Heart right ventricle (tissue), 16 donors: Measurements from ENCODE around the gene BRAT1. TPM values are rescaled to one million over a fixed set of nuclear protein-coding genes. Genes with fewer than 3 reads are reported as not detected.

Source experiments
- ATAC-seq, 8 donors: fragments of 200-7000 bp; cut with Tn5 transposase; one replicate each; pipeline ENCODE4 v1.9.1; 2020; ENCODE audit warnings: mild to moderate bottlenecking in 8 of 8, moderate library complexity in 8 of 8, moderate number of reproducible peaks in 1 of 8
- DNase-seq, 2 donors: peaks; one replicate each; pipeline ENCODE4 v3.0.0-alpha.2; 2020
- H3K27ac ChIP-seq, 10 donors: fragments of 200-600 bp; sonication (generic) in 2 of 10; one replicate each; pipeline versions ENCODE4 v1.5.0 to v1.8.0; 2020 to 2022; ENCODE audit warnings: mild to moderate bottlenecking in 3 of 10
- H3K27me3 ChIP-seq, 7 donors: fragments of 200-600 bp; one replicate each; pipeline ENCODE4 v1.8.0; 2021 to 2022; ENCODE audit warnings: mild to moderate bottlenecking in 2 of 7
- H3K36me3 ChIP-seq, 9 donors: fragments of 200-600 bp; sonication (generic) in 1 of 9; one replicate each; pipeline versions ENCODE4 v1.5.0 to v1.8.0; 2020 to 2022; ENCODE audit warnings: mild to moderate bottlenecking in 2 of 9
- H3K4me1 ChIP-seq, 9 donors: fragments of 200-600 bp; sonication (generic) in 1 of 9; one replicate each; pipeline versions ENCODE4 v1.5.0 to v1.8.0; 2020 to 2022; ENCODE audit warnings: mild to moderate bottlenecking in 4 of 9
- H3K4me3 ChIP-seq, 10 donors: fragments of 200-600 bp; sonication (generic) in 2 of 10; one replicate each; pipeline versions ENCODE4 v1.5.0 to v1.8.0; 2020 to 2022; ENCODE audit warnings: mild to moderate bottlenecking in 7 of 10, moderate library complexity in 2 of 10
- H3K9me3 ChIP-seq, 11 donors: fragments of 200-600 bp in 10 of 11; sonication (generic) in 2 of 11; one replicate each; pipeline versions ENCODE4 v1.5.0 to v1.8.0; 2013 to 2022; ENCODE audit warnings: mild to moderate bottlenecking in 2 of 11, control low read depth in 1 of 11, moderate library complexity in 1 of 11
- CTCF ChIP-seq, 9 donors: fragments of 200-600 bp; sonication (generic) in 2 of 9; IDR thresholded peaks; one replicate each; pipeline versions ENCODE4 v1.5.0 to v1.8.0; 2021 to 2022; ENCODE audit warnings: antibody characterized with exemption in 9 of 9, mild to moderate bottlenecking in 5 of 9, moderate library complexity in 1 of 9
- WGBS, 2 donors: extraction: QIAGEN DNeasy Blood & Tissue Kit; methylation state at CpG; one replicate each; pipeline ENCODE4 v1.1.7; 2013; ENCODE audit warnings: inconsistent platforms in 1 of 2; 5-methylcytosine and 5-hydroxymethylcytosine counted together
- intact Hi-C, 10 donors: fragments of 100-400 bp; cut with DNase I; formaldehyde crosslinking; loops; one replicate each; pipeline versions ENCODE4 v1.11.1 to v1.14.2; 2022
- polyA plus RNA-seq, 2 donors: library from polyadenylated mRNA; stranded (reverse); fragments of 200-250 nt; gene quantifications; one replicate each; pipeline ENCODE4 v1.2.3, GENCODE V29; 2013
- total RNA-seq, 10 donors: library from RNA; stranded (reverse); fragmentation: NEBNext Ultra II Directional in 3 of 10; extraction: Animal tissue kit (Norgen Biotek cat#: 25700) in 3 of 10; gene quantifications; one replicate each; pipeline versions ENCODE4 v1.2.1 to v1.2.4, GENCODE V29; 2021 to 2023
- donor health status: Arrhythmogenic right ventricular cardiomyopathy.
- donor health status: ischemic (EF 13 %, LVEDD 7.1; RV severe dilation, severe dysfunction).
- donor health status: healthy with polysubstance abuse.
- donor health status: DM: no; HTN: yes; CAD: no.
- donor health status: DM: no; HTN: no; CAD: no.
- donor health status: ischemic (EF 25% LVEDD 6.9; RV normal size, moderate dysfunction).
- donor health status: ischemic (EF 25% LVEDD 5.7; RV mildly dilated, moderate dysfunction).
- donor health status: healthy.
- donor health status: DM: yes; HTN: yes; CAD: no.
- donor health status: Ischemic cardiomyopathy.
- donor health status: ischemic (EF 35%, LVEDD 5.7; RV mildly dilated, moderate dysfunction).
- donor health status: nonischemic (EF 11% LVEDD 7.7; RV severe dilation, severe dysfunction).
- donor health status: DM: yes; HTN: yes; CAD: no.
- donor health status: PGD.
- donor health status: ischemic (EF 29% LVEDD 5.4; RV normal size, mild dysfunction).
- donor health status: nonischemic (EF 23%, LVEDD 6.1; RV moderate dilation, normal function).

BRAT1 gene
- total and polyA plus RNA-seq, 12 donors = 10.6 to 22.8 (median 13.9) TPM

DNA sequence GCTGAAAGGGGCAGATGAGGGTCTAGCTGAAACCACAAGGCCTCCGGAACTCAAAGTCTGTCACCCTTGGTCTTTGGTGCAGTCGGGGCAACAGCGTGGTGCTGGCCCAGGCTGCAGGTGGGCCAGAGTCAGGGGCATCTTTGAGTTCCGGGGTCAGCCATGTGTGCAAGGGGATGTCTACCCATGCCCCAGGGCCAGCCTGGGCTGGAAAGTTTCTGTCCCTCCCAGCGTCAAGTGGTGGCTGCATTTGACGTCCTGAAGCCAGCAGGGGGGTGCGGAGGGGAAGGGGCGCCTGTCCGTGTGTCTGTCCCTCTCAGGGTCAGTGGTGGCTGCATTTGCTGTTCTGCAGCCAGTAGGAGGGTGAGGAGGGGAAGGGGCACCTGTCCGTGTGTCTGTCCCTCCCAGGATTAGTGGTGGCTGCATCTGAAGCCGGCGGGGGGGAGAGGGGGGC, 638 bp downstream of the BRAT1 start:
- peaks cover 0 to 40% (median 2%) of the 10 kb centered on the region in 9 donors for H3K36me3 ChIP-seq
- intact Hi-C loops = loop anchor here in 6 of 10 donors (5.0 to 10.0 kb wide), 4 partner anchors 32 to 80 kb away; partner anchors contain the start of gene GRIFIN (in 6 of the 6)
- H3K4me3 ChIP-seq = peak overlapping the region; percentile 86 to 99 (median 92)
- peak overlapping the region in 9 of 10 donors; percentile 95 to 100 (median 100) for H3K27ac ChIP-seq
- DNase-seq (no peak), ATAC-seq (peak in 1 of 8 donors; percentile 1)
- H3K4me1 ChIP-seq = peaks cover 0 to 55% (median 36%) of the 10 kb centered on the region in 9 donors
- 8 to 10% methylated on average over 12 of the region's 12 CpGs for WGBS, 2 donors
- H3K9me3 ChIP-seq = no peaks in the 10 kb centered on the region
- no peaks in the 10 kb centered on the region for H3K27me3 ChIP-seq
- TF ChIP-seq CTCF (IDR thresholded peaks at IDR 0.05) = no peak

- H3K4me1 ChIP-seq = peaks cover 0 to 51% (median 33%) of the 10 kb centered on the region in 9 donors
- no peak for TF ChIP-seq CTCF (IDR thresholded peaks at IDR 0.05)
- DNase-seq = no peak
Measured at GRCh38 chr7:2553831-2554581, 1.3 kb downstream of the BRAT1 start.

GRCh38 chr7:2553108-2553507, 2.2 kb downstream of the BRAT1 start:
- intact Hi-C loops = loop anchor here in 5 of 10 donors (5.0 to 10.0 kb wide), 2 partner anchors 76 to 78 kb away; partner anchors contain the start of gene GRIFIN (in 5 of the 5)
- no peaks in the 10 kb centered on the region for H3K27me3 ChIP-seq
- H3K9me3 ChIP-seq = no peaks in the 10 kb centered on the region
- peaks cover 0 to 56% (median 14%) of the 10 kb centered on the region in 9 donors for H3K36me3 ChIP-seq
- no peak for ATAC-seq
- peaks cover 0 to 44% (median 28%) of the 10 kb centered on the region in 9 donors for H3K4me1 ChIP-seq
- H3K4me3 ChIP-seq = peak overlapping the region in 1 of 10 donors; percentile 99
- no peak for DNase-seq
- no peak overlapping the region for H3K27ac ChIP-seq
- WGBS, 2 donors = 98 to 99% methylated on average over 10 of the region's 10 CpGs
- TF ChIP-seq CTCF (IDR thresholded peaks at IDR 0.05) = no peak

More at GRCh38 chr7:2553831-2554581, 1.3 kb downstream of the BRAT1 start:
- Histone ChIP-seq H3K27ac (peak overlapping the region in 3 of 10 donors; percentile 11 to 100 (median 99)), H3K27me3 (no peaks in the 10 kb centered on the region), H3K36me3 (peaks cover 0 to 47% (median 5%) of the 10 kb centered on the region in 9 donors), H3K9me3 (no peaks in the 10 kb centered on the region), H3K4me3 (peak overlapping the region; percentile 86 to 99 (median 92))
- intact Hi-C loops = loop anchor here in 5 of 10 donors (5.0 to 10.0 kb wide), 2 partner anchors 77 to 79 kb away; partner anchors contain the start of gene GRIFIN (in 5 of the 5)
- ATAC-seq = no peak
- 77 to 81% methylated on average over 16 of the region's 16 CpGs for WGBS, 2 donors

DNA sequence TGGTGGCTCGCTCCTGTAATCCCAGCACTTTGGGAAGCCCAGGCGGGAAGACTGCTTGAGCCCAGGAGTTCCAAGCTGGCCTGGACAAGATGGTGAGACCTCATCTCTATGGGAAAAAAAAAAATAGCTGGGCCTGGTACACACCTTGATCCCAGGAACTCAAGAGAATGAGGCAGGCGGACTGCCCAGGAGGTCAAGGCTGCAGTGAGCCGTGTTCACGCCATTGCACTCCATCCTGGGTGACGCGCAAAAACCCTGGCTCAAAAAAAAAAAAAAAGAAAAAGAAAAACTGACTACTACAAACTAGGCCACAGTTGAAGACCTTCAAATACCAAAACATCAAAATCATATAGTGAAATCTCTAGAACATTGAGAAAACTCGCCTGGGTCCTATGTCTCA, 3.9 kb downstream of the BRAT1 start:
- Histone ChIP-seq H3K9me3 (no peaks in the 10 kb centered on the region), H3K27ac (no peak overlapping the region), H3K27me3 (no peaks in the 10 kb centered on the region), H3K4me1 (peaks cover 0 to 35% (median 22%) of the 10 kb centered on the region in 9 donors), H3K4me3 (no peak overlapping the region), H3K36me3 (peaks cover 0 to 73% (median 26%) of the 10 kb centered on the region in 9 donors)
- DNase-seq (no peak), ATAC-seq (no peak)
- WGBS, 2 donors = 98 to 99% methylated on average over 8 of the region's 8 CpGs
- TF ChIP-seq CTCF (IDR thresholded peaks at IDR 0.05) = no peak
- intact Hi-C loops = loop anchor here in 5 of 10 donors (5.0 to 10.0 kb wide), 2 partner anchors 74 to 77 kb away; partner anchors contain the start of gene GRIFIN (in 5 of the 5)
